Loucy (cell line): ENCODE results near the gene FAM72A.
"Not testable (repeated sequence)": the region's sequence is repeated elsewhere in the genome, so short reads cannot be mapped to it uniquely, and the experiment has no call there.

ENCODE experiments used
- EZH2phosphoT487 ChIP-seq: fragments of 200-600 bp; IDR thresholded peaks from 2 replicates; pipeline ENCODE4 v1.6.1; 2018; ENCODE audit warnings: antibody characterized with exemption, mild to moderate bottlenecking, moderate library complexity, borderline replicate concordance
- TF ChIP-seq, protein P1 (sequence below): fragments of 200-600 bp; sonication (generic); conservative IDR thresholded peaks from 2 replicates; pipeline ENCODE4 v1.5.1; 2014; ENCODE audit warnings: mild to moderate bottlenecking, antibody characterized with exemption, low read length

DNA sequence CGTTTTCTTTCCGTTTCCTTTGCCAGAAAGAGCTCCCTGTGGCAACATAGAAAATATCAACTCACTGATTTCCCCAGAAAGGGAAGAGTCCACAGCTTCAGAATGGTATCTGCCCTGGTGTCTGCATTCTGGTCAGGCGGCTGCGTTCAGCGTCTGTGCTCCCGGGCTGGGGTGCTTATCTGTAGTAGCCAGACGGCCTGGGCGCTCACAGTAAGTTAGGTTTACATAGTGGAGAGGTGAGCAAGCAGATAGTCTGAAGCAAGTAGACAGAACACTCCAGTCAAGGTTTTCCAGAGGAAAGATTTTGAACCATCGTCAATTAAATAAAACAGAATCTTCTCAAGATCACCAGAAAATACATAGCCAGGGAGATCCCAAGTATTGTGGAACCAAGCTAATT lies 29.4 kb upstream of the FAM72A start:
- TF ChIP-seq, protein P1, sequence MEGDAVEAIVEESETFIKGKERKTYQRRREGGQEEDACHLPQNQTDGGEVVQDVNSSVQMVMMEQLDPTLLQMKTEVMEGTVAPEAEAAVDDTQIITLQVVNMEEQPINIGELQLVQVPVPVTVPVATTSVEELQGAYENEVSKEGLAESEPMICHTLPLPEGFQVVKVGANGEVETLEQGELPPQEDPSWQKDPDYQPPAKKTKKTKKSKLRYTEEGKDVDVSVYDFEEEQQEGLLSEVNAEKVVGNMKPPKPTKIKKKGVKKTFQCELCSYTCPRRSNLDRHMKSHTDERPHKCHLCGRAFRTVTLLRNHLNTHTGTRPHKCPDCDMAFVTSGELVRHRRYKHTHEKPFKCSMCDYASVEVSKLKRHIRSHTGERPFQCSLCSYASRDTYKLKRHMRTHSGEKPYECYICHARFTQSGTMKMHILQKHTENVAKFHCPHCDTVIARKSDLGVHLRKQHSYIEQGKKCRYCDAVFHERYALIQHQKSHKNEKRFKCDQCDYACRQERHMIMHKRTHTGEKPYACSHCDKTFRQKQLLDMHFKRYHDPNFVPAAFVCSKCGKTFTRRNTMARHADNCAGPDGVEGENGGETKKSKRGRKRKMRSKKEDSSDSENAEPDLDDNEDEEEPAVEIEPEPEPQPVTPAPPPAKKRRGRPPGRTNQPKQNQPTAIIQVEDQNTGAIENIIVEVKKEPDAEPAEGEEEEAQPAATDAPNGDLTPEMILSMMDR: not testable (repeated sequence)
- not testable (repeated sequence) for TF ChIP-seq EZH2phosphoT487
